ENCODE measurements around the gene SGSM2. TPM values are rescaled to one million over a fixed set of nuclear protein-coding genes. Genes with fewer than 3 reads are reported as not detected.

SGSM2 gene
- total RNA-seq, 2 donors from 2014 or later, result 32.7 to 77.5 TPM

- H3K9me3 ChIP-seq, result no peaks in the 10 kb centered on the region
- DNase-seq (no peak), ATAC-seq (no peak)
- no peak overlapping the region for H3K27ac ChIP-seq
- H3K36me3 ChIP-seq (replicated peaks in 1 of 2; ENCODE audit: insufficient read depth in 1 of 2, low read depth in 2 of 2), result no peaks in the 10 kb centered on the region
- H3K4me1 ChIP-seq, result peaks cover 7% of the 10 kb centered on the region
- H3K27me3 ChIP-seq, result no peaks in the 10 kb centered on the region
- 81 to 86% methylated on average over 6 to 25 of the region's 25 CpGs for WGBS, 2 donors
- intact Hi-C loops (cut with DNase I), result loop anchor here (5.0 kb wide), 1 partner anchor 38 kb away; no protein-coding TSS in a partner anchor
- H3K4me3 ChIP-seq, result no peak overlapping the region
- TF ChIP-seq CTCF (IDR thresholded peaks at IDR 0.05) (no peak), POLR2A (IDR thresholded peaks at IDR 0.05) (no peak)
These were observed 42.4 kb downstream of the SGSM2 start for GRCh38 chr17:2379489-2380225.

GRCh38 chr17:2380226-2380922, 43.1 kb downstream of the SGSM2 start:
- Histone ChIP-seq H3K36me3 (replicated peaks in 1 of 2; ENCODE audit: insufficient read depth in 1 of 2, low read depth in 2 of 2) (no peaks in the 10 kb centered on the region), H3K27ac (no peak overlapping the region), H3K9me3 (no peaks in the 10 kb centered on the region), H3K4me3 (no peak overlapping the region), H3K4me1 (peaks cover 7% of the 10 kb centered on the region), H3K27me3 (no peaks in the 10 kb centered on the region)
- 86 to 100% methylated on average over 1 to 16 of the region's 16 CpGs for WGBS, 2 donors
- TF ChIP-seq POLR2A (IDR thresholded peaks at IDR 0.05), result no peak
- no peak for TF ChIP-seq CTCF (IDR thresholded peaks at IDR 0.05)
- ATAC-seq (no peak), DNase-seq (no peak)
- intact Hi-C loops (cut with DNase I), result loop anchor here (5.0 kb wide), 1 partner anchor 37 kb away; no protein-coding TSS in a partner anchor

- Histone ChIP-seq H3K4me3 (no peak overlapping the region), H3K27ac (no peak overlapping the region), H3K4me1 (peaks cover 7% of the 10 kb centered on the region), H3K27me3 (no peaks in the 10 kb centered on the region), H3K9me3 (no peaks in the 10 kb centered on the region), H3K36me3 (replicated peaks in 1 of 2; ENCODE audit: insufficient read depth in 1 of 2, low read depth in 2 of 2) (no peaks in the 10 kb centered on the region)
- ATAC-seq, result no peak
- intact Hi-C loops (cut with DNase I), result loop anchor here (5.0 kb wide), 1 partner anchor 36 kb away; no protein-coding TSS in a partner anchor
- 84 to 97% methylated on average over 7 to 14 of the region's 15 CpGs for WGBS, 2 donors
- TF ChIP-seq POLR2A (IDR thresholded peaks at IDR 0.05) (no peak), CTCF (IDR thresholded peaks at IDR 0.05) (no peak)
- no peak for DNase-seq
These were observed 43.8 kb downstream of the SGSM2 start for GRCh38 chr17:2380950-2381649.

- H3K27me3 ChIP-seq, result no peaks in the 10 kb centered on the region
- ATAC-seq, result no peak
- no peaks in the 10 kb centered on the region for H3K9me3 ChIP-seq
- 69 to 83% methylated on average over 11 of the region's 11 CpGs for WGBS, 2 donors
- no peak for DNase-seq
- H3K36me3 ChIP-seq (replicated peaks in 1 of 2; ENCODE audit: insufficient read depth in 1 of 2, low read depth in 2 of 2), result peaks cover 0 to 7% of the 10 kb centered on the region in 2 donors
- peaks cover 10% of the 10 kb centered on the region for H3K4me1 ChIP-seq
- peak overlapping the region in 1 of 4 donors; percentile 4 for H3K27ac ChIP-seq
- TF ChIP-seq CTCF (IDR thresholded peaks at IDR 0.05) (no peak), POLR2A (IDR thresholded peaks at IDR 0.05) (no peak)
- intact Hi-C loops (cut with DNase I), result loop anchor here (5.0 kb wide), 1 partner anchor 34 kb away; no protein-coding TSS in a partner anchor
- H3K4me3 ChIP-seq, result no peak overlapping the region
These were observed 46.4 kb downstream of the SGSM2 start for GRCh38 chr17:2383628-2384167.

Data from body of pancreas (tissue), 4 donors.